HCT116 (cell line): ENCODE results near the gene DHX32. TPM values are rescaled to one million over a fixed set of nuclear protein-coding genes. Genes with fewer than 3 reads are reported as not detected.

ENCODE experiments used
- ATAC-seq: fragments of 200-7000 bp; cut with Tn5 transposase; 2 replicates; pipeline ENCODE4 v1.9.1; 2020; ENCODE audit warnings: mild to moderate bottlenecking, moderate library complexity
- BruUV-seq: library from RNA; stranded (reverse); fragments of 400-500 nt; replicated peaks from 2 replicates; lab custom pipeline; 2021; lab: Mats Ljungman, UMichigan
- CTCF ChIA-PET: fragments of 300-600 bp; sonication (Branson Sonifier 250); formaldehyde crosslinking; loops from one replicate; lab custom pipeline; 2021; ENCODE audit warnings: antibody characterized with exemption; lab: Charles Lee
- POLR2A ChIA-PET: fragments of 300-600, 350-600 bp; sonication (Branson Sonifier 250); formaldehyde crosslinking; loops from one replicate; lab custom pipeline; 2021; ENCODE audit warnings: antibody characterized with exemption; lab: Charles Lee
- RAD21 ChIA-PET, 2 experiments: fragments of 300-600 bp; sonication (Branson Sonifier 250); formaldehyde crosslinking; loops; one replicate each; lab custom pipeline; 2023; ENCODE audit warnings: low total read pairs in 2 of 2; ENCODE audit not compliant: uncharacterized antibody in 2 of 2, unreplicated experiment in 2 of 2, low non-redundant PET in 1 of 2; lab: Charles Lee
- DNase-seq: peaks from one replicate; pipeline ENCODE4 v3.0.0-alpha.2; 2010; ENCODE audit warnings: low read depth, low spot score
- H2AFZ ChIP-seq: fragments of 200-600 bp; shearing (Covaris generic), sonication (generic); 2 replicates; pipeline ENCODE4 v1.6.1; 2017; ENCODE audit warnings: low read depth, mixed run types, mixed read lengths, antibody characterized with exemption, low read length; ENCODE audit not compliant: poor library complexity, severe bottlenecking
- H3K27ac ChIP-seq: 2 replicates; pipeline ENCODE4 v1.5.1; 2012; ENCODE audit warnings: low read depth, low read length
- H3K27me3 ChIP-seq: fragments of 200-600 bp; sonication (generic); 2 replicates; pipeline ENCODE4 v1.6.1; 2016; ENCODE audit warnings: mixed run types, low read length, mixed read lengths; ENCODE audit not compliant: insufficient read depth
- H3K36me3 ChIP-seq, 2 experiments: fragments of 200-500 bp in 1 of 2; fragments of 200-600 bp in 1 of 2; sonication (Bioruptor generic) in 1 of 2; sonication (generic) in 1 of 2; 2 replicates each; pipeline versions ENCODE4 v1.5.1 to v1.6.1; 2014 to 2016; ENCODE audit warnings: low read length in 2 of 2, inconsistent platforms in 1 of 2, mixed read lengths in 1 of 2, mixed run types in 1 of 2; ENCODE audit not compliant: insufficient read depth in 2 of 2, control insufficient read depth in 1 of 2
- H3K4me1 ChIP-seq, 2 experiments: fragments of 200-600 bp in 1 of 2; sonication (generic) in 1 of 2; 2 replicates each; pipeline versions ENCODE4 v1.5.1 to v1.6.1; 2012 to 2017; ENCODE audit warnings: low read length in 2 of 2, inconsistent platforms in 1 of 2, mild to moderate bottlenecking in 1 of 2, mixed read lengths in 1 of 2, mixed run types in 1 of 2, moderate library complexity in 1 of 2; ENCODE audit not compliant: insufficient read depth in 2 of 2, control insufficient read depth in 1 of 2
- H3K4me2 ChIP-seq: fragments of 200-600 bp; sonication (generic); 2 replicates; pipeline ENCODE4 v1.6.1; 2017; ENCODE audit warnings: mixed run types, low read length, mixed read lengths
- H3K4me3 ChIP-seq, 2 experiments: fragments of 200-600 bp in 1 of 2; sonication (generic) in 1 of 2; replicated peaks in 1 of 2; 2 replicates each; pipeline ENCODE4 v1.5.1; 2011 to 2016; ENCODE audit warnings: low read length in 2 of 2, control low read depth in 1 of 2, low read depth in 1 of 2, mild to moderate bottlenecking in 1 of 2, mixed read lengths in 1 of 2, mixed run types in 1 of 2
- H3K79me2 ChIP-seq: fragments of 200-600 bp; sonication (generic); 2 replicates; pipeline ENCODE4 v1.6.1; 2017; ENCODE audit warnings: mild to moderate bottlenecking, mixed run types, low read length, moderate library complexity, mixed read lengths; ENCODE audit not compliant: insufficient read depth
- H3K9ac ChIP-seq: fragments of 200-600 bp; sonication (generic); 2 replicates; pipeline ENCODE4 v1.6.1; 2016; ENCODE audit warnings: low read length, mixed read lengths
- H3K9me2 ChIP-seq: fragments of 200-600 bp; sonication (generic), shearing (Covaris generic); 2 replicates; pipeline ENCODE4 v1.6.1; 2017; ENCODE audit warnings: mixed run types, mild to moderate bottlenecking, moderate library complexity; ENCODE audit not compliant: insufficient read depth
- H3K9me3 ChIP-seq, 2 experiments: fragments of 200-500 bp in 1 of 2; fragments of 200-600 bp in 1 of 2; sonication (Bioruptor generic) in 1 of 2; sonication (generic) in 1 of 2; 2 replicates each; pipeline ENCODE4 v1.6.1; 2014 to 2017; ENCODE audit warnings: low read length in 2 of 2, mixed read lengths in 2 of 2, inconsistent platforms in 1 of 2, low read depth in 1 of 2, mild to moderate bottlenecking in 1 of 2, mixed run types in 1 of 2, moderate library complexity in 1 of 2; ENCODE audit not compliant: control insufficient read depth in 1 of 2, insufficient read depth in 1 of 2
- H4K20me1 ChIP-seq: fragments of 200-600 bp; sonication (generic), shearing (Covaris generic); 2 replicates; pipeline ENCODE4 v1.6.1; 2017; ENCODE audit warnings: mixed run types, mild to moderate bottlenecking, moderate library complexity; ENCODE audit not compliant: insufficient read depth
- CEBPB ChIP-seq: IDR thresholded peaks from 2 replicates; pipeline ENCODE4 v1.6.1; 2012; ENCODE audit warnings: low read depth
- EGR1 ChIP-seq: IDR thresholded peaks from 2 replicates; pipeline ENCODE4 v1.6.1; 2012; ENCODE audit warnings: low read depth
- ELF1 ChIP-seq: IDR thresholded peaks from 2 replicates; pipeline ENCODE4 v1.6.1; 2012; ENCODE audit warnings: low read depth, borderline replicate concordance
- EZH2 ChIP-seq: fragments of 200-600 bp; sonication (generic); IDR thresholded peaks from 2 replicates; pipeline ENCODE4 v1.6.1; 2017; ENCODE audit warnings: antibody characterized with exemption, mixed run types
- EZH2phosphoT487 ChIP-seq: fragments of 200-600 bp; IDR thresholded peaks from 2 replicates; pipeline ENCODE4 v1.6.1; 2018; ENCODE audit warnings: antibody characterized with exemption, borderline replicate concordance
- FOSL1 ChIP-seq: IDR thresholded peaks from 2 replicates; pipeline ENCODE4 v1.6.1; 2012; ENCODE audit warnings: low read depth
- JUND ChIP-seq: IDR thresholded peaks from 2 replicates; pipeline ENCODE4 v1.6.1; 2012
- POLR2A ChIP-seq: IDR thresholded peaks from 2 replicates; pipeline ENCODE4 v1.7.0; 2011; ENCODE audit warnings: borderline replicate concordance; ENCODE audit not compliant: insufficient read depth, insufficient read length; ENCODE audit errors: extremely low read depth
- POLR2AphosphoS5 ChIP-seq: IDR thresholded peaks from 2 replicates; pipeline ENCODE4 v1.6.1; 2011; ENCODE audit warnings: mild to moderate bottlenecking, low read depth, low read length, moderate library complexity
- RAD21 ChIP-seq: IDR thresholded peaks from 2 replicates; pipeline ENCODE4 v1.6.1; 2012; ENCODE audit warnings: low read depth, mild to moderate bottlenecking
- SIN3A ChIP-seq: IDR thresholded peaks from 2 replicates; pipeline ENCODE4 v1.6.1; 2012; ENCODE audit warnings: low read depth
- SP1 ChIP-seq: IDR thresholded peaks from 2 replicates; pipeline ENCODE4 v1.6.1; 2012; ENCODE audit warnings: low read depth
- SRF ChIP-seq: IDR thresholded peaks from 2 replicates; pipeline ENCODE4 v1.6.1; 2012; ENCODE audit warnings: low read depth
- TCF7L2 ChIP-seq: IDR thresholded peaks from 2 replicates; pipeline ENCODE4 v1.7.0; 2011; ENCODE audit warnings: borderline replicate concordance, inconsistent platforms; ENCODE audit not compliant: insufficient read depth, insufficient read length; ENCODE audit errors: extremely low read depth
- YY1 ChIP-seq: IDR thresholded peaks from 2 replicates; pipeline ENCODE4 v1.6.1; 2011; ENCODE audit warnings: low read length, low read depth, moderate library complexity, mild to moderate bottlenecking; ENCODE audit not compliant: insufficient replicate concordance; ENCODE audit errors: extremely low read depth
- intact Hi-C: fragments of 100-400 bp; cut with micrococcal nuclease; formaldehyde crosslinking; loops from 2 replicates; pipeline ENCODE4 v1.10.0; 2022
- total RNA-seq: library from RNA; stranded (reverse); gene quantifications from one replicate; pipeline ENCODE4 v1.2.1, GENCODE V29; 2021; ENCODE audit not compliant: unreplicated experiment
- TF ChIP-seq, protein P1 (sequence below): IDR thresholded peaks from 2 replicates; pipeline ENCODE4 v1.6.1; 2012
- TF ChIP-seq, protein P2 (sequence below): IDR thresholded peaks from 2 replicates; pipeline ENCODE4 v1.6.1; 2011; ENCODE audit warnings: mild to moderate bottlenecking, low read length, moderate library complexity; ENCODE audit not compliant: insufficient replicate concordance; ENCODE audit errors: extremely low read depth
- TF ChIP-seq, protein P3 (sequence below): IDR thresholded peaks from 2 replicates; pipeline ENCODE4 v1.6.1; 2012; ENCODE audit warnings: low read depth
- TF ChIP-seq, protein P4 (sequence below): IDR thresholded peaks from 2 replicates; pipeline ENCODE4 v1.6.1; 2012

Gene DHX32
- total RNA-seq, 1 experiment from 2014 or later: 50.9 TPM

DNA sequence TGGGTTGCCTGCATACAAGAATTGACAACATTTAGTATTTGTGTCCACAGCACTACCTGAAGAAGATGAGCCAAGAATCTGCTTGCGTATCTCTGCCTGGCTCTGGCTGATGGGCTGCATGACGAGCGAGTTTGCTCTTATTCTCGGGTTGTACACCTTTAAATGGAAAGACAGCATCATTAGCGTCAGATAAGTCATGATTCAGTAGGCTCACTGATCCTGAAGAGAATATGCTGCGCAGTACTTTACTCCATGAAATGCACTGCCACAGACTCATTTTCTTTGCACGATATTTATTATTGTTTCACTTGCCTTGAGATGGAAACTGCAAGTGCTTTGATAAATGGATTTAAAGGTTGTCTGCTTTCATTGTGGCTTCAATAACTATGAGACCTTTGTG is 28.6 kb downstream of the DHX32 start:
- H3K27ac ChIP-seq: no peak overlapping the region
- intact Hi-C loops: no loop called here
- BruUV-seq: no TSS peak
- ATAC-seq: no peak
- no peak overlapping the region for H3K9ac ChIP-seq
- no peaks in the 10 kb centered on the region for H4K20me1 ChIP-seq
- H3K36me3 ChIP-seq: peaks cover 12 to 15% of the 10 kb centered on the region in 2 experiments; a peak in 3 of 4 replicates
- ChIA-PET RAD21 (no interaction called here), CTCF (no interaction called here), POLR2A (no interaction called here)
- no peak overlapping the region for H3K4me2 ChIP-seq
- no peak for DNase-seq
- no peaks in the 10 kb centered on the region for H3K79me2 ChIP-seq
- H3K4me1 ChIP-seq: no peaks in the 10 kb centered on the region
- H3K27me3 ChIP-seq: no peaks in the 10 kb centered on the region
- H3K4me3 ChIP-seq: no peak overlapping the region
- H3K9me2 ChIP-seq: no peaks in the 10 kb centered on the region
- no peaks in the 10 kb centered on the region for H3K9me3 ChIP-seq
- TF ChIP-seq JUND (no peak), RAD21 (no peak), ELF1 (no peak), POLR2A (no peak), TCF7L2 (no peak), CEBPB (no peak), FOSL1 (no peak), EGR1 (no peak), SP1 (no peak), YY1 (no peak), EZH2 (no peak), SRF (no peak), SIN3A (no peak), EZH2phosphoT487 (no peak), POLR2AphosphoS5 (no peak)
- TF ChIP-seq, protein P1, sequence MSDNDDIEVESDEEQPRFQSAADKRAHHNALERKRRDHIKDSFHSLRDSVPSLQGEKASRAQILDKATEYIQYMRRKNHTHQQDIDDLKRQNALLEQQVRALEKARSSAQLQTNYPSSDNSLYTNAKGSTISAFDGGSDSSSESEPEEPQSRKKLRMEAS: no peak
- TF ChIP-seq, protein P2, sequence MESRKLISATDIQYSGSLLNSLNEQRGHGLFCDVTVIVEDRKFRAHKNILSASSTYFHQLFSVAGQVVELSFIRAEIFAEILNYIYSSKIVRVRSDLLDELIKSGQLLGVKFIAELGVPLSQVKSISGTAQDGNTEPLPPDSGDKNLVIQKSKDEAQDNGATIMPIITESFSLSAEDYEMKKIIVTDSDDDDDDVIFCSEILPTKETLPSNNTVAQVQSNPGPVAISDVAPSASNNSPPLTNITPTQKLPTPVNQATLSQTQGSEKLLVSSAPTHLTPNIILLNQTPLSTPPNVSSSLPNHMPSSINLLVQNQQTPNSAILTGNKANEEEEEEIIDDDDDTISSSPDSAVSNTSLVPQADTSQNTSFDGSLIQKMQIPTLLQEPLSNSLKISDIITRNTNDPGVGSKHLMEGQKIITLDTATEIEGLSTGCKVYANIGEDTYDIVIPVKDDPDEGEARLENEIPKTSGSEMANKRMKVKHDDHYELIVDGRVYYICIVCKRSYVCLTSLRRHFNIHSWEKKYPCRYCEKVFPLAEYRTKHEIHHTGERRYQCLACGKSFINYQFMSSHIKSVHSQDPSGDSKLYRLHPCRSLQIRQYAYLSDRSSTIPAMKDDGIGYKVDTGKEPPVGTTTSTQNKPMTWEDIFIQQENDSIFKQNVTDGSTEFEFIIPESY: no peak
- TF ChIP-seq, protein P3, sequence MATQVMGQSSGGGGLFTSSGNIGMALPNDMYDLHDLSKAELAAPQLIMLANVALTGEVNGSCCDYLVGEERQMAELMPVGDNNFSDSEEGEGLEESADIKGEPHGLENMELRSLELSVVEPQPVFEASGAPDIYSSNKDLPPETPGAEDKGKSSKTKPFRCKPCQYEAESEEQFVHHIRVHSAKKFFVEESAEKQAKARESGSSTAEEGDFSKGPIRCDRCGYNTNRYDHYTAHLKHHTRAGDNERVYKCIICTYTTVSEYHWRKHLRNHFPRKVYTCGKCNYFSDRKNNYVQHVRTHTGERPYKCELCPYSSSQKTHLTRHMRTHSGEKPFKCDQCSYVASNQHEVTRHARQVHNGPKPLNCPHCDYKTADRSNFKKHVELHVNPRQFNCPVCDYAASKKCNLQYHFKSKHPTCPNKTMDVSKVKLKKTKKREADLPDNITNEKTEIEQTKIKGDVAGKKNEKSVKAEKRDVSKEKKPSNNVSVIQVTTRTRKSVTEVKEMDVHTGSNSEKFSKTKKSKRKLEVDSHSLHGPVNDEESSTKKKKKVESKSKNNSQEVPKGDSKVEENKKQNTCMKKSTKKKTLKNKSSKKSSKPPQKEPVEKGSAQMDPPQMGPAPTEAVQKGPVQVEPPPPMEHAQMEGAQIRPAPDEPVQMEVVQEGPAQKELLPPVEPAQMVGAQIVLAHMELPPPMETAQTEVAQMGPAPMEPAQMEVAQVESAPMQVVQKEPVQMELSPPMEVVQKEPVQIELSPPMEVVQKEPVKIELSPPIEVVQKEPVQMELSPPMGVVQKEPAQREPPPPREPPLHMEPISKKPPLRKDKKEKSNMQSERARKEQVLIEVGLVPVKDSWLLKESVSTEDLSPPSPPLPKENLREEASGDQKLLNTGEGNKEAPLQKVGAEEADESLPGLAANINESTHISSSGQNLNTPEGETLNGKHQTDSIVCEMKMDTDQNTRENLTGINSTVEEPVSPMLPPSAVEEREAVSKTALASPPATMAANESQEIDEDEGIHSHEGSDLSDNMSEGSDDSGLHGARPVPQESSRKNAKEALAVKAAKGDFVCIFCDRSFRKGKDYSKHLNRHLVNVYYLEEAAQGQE: no peak
- TF ChIP-seq, protein P4, sequence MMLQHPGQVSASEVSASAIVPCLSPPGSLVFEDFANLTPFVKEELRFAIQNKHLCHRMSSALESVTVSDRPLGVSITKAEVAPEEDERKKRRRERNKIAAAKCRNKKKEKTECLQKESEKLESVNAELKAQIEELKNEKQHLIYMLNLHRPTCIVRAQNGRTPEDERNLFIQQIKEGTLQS: no peak
- H2AFZ ChIP-seq: no peak overlapping the region
